Stimulated activated CD8-positive, alpha-beta memory T cell treated with anti-CD3 and anti-CD28 coated beads, Interleukin-4, amount 100 ng/mL, for 4 hours (primary cell): ENCODE data around the gene NOC4L.

ENCODE experiments used
- DNase-seq, 2 donors: peaks; one replicate each; pipeline ENCODE4 v3.0.0-alpha.2; 2020; ENCODE audit warnings: low read depth in 2 of 2, low spot score in 1 of 2

The NOC4L gene

GRCh38 chr12:132196038-132196872 lies 52.0 kb downstream of the NOC4L start:
- no peak for DNase-seq

GRCh38 chr12:132196873-132197390 lies 52.7 kb downstream of the NOC4L start:
- DNase-seq, result no peak

DNA sequence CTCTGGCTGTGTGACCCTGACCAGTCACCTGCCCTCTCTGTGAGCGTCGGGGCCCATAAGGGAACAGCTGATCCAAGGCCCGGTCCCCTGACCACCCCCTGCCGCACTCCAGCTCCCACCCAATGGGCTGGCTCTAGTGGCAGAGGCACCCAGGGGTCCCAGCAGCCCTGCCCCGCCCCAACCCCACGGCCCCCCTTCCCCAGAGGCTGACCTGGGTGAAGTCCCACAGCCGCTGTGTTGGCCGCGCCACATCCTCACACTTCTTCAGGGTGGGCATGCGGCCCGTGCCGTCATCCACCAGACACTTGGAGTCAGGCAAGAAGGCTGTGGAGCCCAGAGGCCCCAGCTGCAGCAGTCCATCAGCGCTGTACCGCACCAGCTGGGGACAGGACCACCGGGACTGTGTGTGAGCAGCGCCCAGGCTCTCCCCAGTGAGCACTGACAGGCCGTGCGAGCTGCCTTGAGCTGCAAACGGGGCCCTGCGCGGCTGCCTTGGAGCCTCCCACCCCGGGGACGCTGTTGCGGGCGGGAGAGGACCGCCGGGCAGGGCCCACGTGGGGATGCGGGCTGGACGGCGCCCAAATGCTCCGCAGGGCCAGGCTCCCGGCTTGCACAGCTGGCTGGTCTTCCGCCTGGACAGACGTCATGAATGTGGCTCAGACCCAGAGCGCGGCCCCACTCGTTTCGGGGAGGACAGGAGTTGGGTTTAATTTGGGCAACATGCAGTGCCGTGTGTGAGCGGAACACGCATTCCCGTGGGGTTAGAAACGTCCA lies 53.5 kb downstream of the NOC4L start:
- DNase-seq, result no peak

GRCh38 chr12:132199101-132199500 lies 54.8 kb downstream of the NOC4L start:
- no peak for DNase-seq

DNA sequence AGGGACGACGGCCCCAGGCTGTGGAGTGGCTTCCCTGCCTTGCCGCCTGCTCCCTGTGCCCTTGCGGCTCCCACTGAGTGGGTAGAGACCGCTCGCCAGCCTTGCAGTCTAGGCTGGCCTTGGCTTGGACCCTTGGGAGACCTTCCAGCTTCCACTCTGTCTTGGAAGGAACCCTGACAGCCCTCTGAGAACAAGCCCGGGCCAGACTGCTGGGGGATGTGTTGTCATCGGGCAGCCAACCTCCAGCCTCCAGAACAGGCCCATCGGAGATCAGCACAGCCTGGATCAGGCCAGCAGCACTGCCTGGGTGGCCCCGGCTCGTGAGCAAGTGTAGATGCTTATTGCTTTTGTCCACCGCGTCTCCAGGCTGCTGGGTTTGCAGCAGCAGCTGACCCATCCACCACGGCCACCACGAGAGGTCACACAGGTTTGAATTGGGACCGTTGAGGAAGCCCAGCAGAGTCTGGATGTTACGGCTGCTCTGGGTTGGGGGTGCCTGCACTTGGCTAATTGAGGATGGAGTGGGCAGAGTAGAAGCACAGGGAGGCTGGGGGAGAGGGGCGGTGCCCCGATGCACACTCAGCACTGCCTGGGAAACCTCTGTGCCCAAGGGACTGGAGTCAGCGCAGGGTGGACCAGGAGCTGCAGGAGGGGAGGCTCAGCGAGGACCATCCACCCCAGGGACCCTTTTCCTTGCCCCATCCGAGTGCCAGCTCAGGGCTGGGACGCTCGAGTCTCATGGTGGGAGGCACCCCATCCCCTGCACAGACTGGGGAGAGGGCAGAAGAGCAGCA lies 55.5 kb downstream of the NOC4L start:
- no peak for DNase-seq

DNA sequence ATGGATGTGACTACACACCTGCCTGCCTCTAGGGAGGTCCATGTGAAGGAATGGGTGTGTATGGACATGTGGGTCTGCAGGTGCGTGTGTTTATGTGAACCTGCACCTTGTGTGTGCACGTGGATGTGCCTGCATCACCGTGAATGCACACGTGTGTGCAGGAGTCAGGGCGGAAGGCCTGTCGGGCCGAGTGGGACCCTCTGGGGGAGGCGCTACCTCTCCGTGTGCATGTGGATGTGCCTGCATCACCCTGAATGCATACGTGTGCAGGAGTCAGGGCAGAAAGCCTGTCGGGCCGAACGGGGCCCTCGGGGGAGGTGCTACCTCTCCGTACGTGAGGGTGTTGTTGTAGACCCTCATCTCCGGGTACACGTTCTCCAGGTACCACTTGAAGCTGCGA lies 56.5 kb downstream of the NOC4L start:
- no peak for DNase-seq

- DNase-seq, result no peak
Observed at GRCh38 chr12:132201391-132202120, 57.3 kb downstream of the NOC4L start.
